Trophoblast cell (in vitro differentiated cells and primary cell): ENCODE results near the gene PADI1.

ENCODE experiments used
- DNase-seq, 2 donors: peaks; one replicate each; pipeline ENCODE4 v3.0.0-alpha.2; 2016
- H2AFZ ChIP-seq: 2 replicates; pipeline ENCODE4 v1.6.1; 2013; ENCODE audit warnings: low read length, moderate library complexity, mild to moderate bottlenecking; ENCODE audit not compliant: insufficient read depth, poor library complexity
- H2AK5ac ChIP-seq: 2 replicates; pipeline ENCODE4 v1.6.1; 2013; ENCODE audit warnings: mild to moderate bottlenecking, low read length
- H2BK120ac ChIP-seq: 2 replicates; pipeline ENCODE4 v1.6.1; 2013; ENCODE audit warnings: low read length, mild to moderate bottlenecking, moderate library complexity; ENCODE audit not compliant: insufficient read depth, poor library complexity
- H2BK12ac ChIP-seq: 2 replicates; pipeline ENCODE4 v1.6.1; 2013; ENCODE audit warnings: mild to moderate bottlenecking, low read length, moderate library complexity
- H2BK5ac ChIP-seq: 2 replicates; pipeline ENCODE4 v1.6.1; 2013; ENCODE audit warnings: low read length, low read depth, moderate library complexity, mild to moderate bottlenecking; ENCODE audit not compliant: poor library complexity
- H3K14ac ChIP-seq: 2 replicates; pipeline ENCODE4 v1.6.1; 2013; ENCODE audit warnings: mild to moderate bottlenecking, low read length
- H3K18ac ChIP-seq: 2 replicates; pipeline ENCODE4 v1.6.1; 2013; ENCODE audit warnings: mild to moderate bottlenecking, low read length
- H3K23ac ChIP-seq: 2 replicates; pipeline ENCODE4 v1.6.1; 2013; ENCODE audit warnings: low read length
- H3K27ac ChIP-seq: 2 replicates; pipeline ENCODE4 v1.5.1; 2013; ENCODE audit warnings: low read depth, mild to moderate bottlenecking, inconsistent platforms, low read length, moderate library complexity
- H3K27me3 ChIP-seq: 2 replicates; pipeline ENCODE4 v1.6.1; 2013; ENCODE audit warnings: inconsistent platforms, mild to moderate bottlenecking, low read length, moderate library complexity; ENCODE audit not compliant: insufficient read depth
- H3K36me3 ChIP-seq, 2 experiments: 1 replicate in 1 of 2; 2 replicates in 1 of 2; pipeline ENCODE4 v1.6.1; 2013; ENCODE audit warnings: low read length in 2 of 2, mild to moderate bottlenecking in 2 of 2, moderate library complexity in 1 of 2; ENCODE audit not compliant: insufficient read depth in 2 of 2, control insufficient read depth in 1 of 2
- H3K4ac ChIP-seq: 2 replicates; pipeline ENCODE4 v1.6.1; 2013; ENCODE audit warnings: low read depth, mild to moderate bottlenecking, low read length, moderate library complexity
- H3K4me1 ChIP-seq, 2 experiments: 1 replicate in 1 of 2; 2 replicates in 1 of 2; pipeline ENCODE4 v1.6.1; 2013; ENCODE audit warnings: low read length in 2 of 2, mild to moderate bottlenecking in 2 of 2, moderate library complexity in 1 of 2; ENCODE audit not compliant: insufficient read depth in 2 of 2, control insufficient read depth in 1 of 2
- H3K4me2 ChIP-seq: 2 replicates; pipeline ENCODE4 v1.6.1; 2013; ENCODE audit warnings: inconsistent platforms, mild to moderate bottlenecking, low read length, moderate library complexity
- H3K4me3 ChIP-seq: 2 replicates; pipeline ENCODE4 v1.5.1; 2013; ENCODE audit warnings: mild to moderate bottlenecking, low read depth, low read length, inconsistent platforms
- H3K79me1 ChIP-seq: one replicate; pipeline ENCODE4 v1.6.1; 2013; ENCODE audit warnings: low read length
- H3K79me2 ChIP-seq: 2 replicates; pipeline ENCODE4 v1.6.1; 2013; ENCODE audit warnings: low read length, mild to moderate bottlenecking; ENCODE audit not compliant: control insufficient read depth, insufficient read depth, poor library complexity
- H3K9ac ChIP-seq: 2 replicates; pipeline ENCODE4 v1.6.1; 2013; ENCODE audit warnings: mild to moderate bottlenecking, low read length
- H3K9me3 ChIP-seq: 2 replicates; pipeline ENCODE4 v1.6.1; 2013; ENCODE audit warnings: low read depth, mild to moderate bottlenecking, control low read depth, inconsistent platforms, low read length; ENCODE audit not compliant: insufficient read depth
- H4K12ac ChIP-seq: 2 replicates; pipeline ENCODE4 v1.6.1; 2013; ENCODE audit warnings: low read depth, mild to moderate bottlenecking, low read length, moderate library complexity
- H4K8ac ChIP-seq: 2 replicates; pipeline ENCODE4 v1.6.1; 2013; ENCODE audit warnings: low read depth, mild to moderate bottlenecking, low read length, moderate library complexity
- H4K91ac ChIP-seq: one replicate; pipeline ENCODE4 v1.6.1; 2013; ENCODE audit warnings: low read depth, mild to moderate bottlenecking, low read length, moderate library complexity
- WGBS: extraction: QIAGEN DNeasy Blood & Tissue Kit; methylation state at CpG from one replicate; pipeline ENCODE4 v1.1.7; 2013; ENCODE audit warnings: missing lambda C conversion rate; ENCODE audit not compliant: insufficient read length, insufficient coverage; ENCODE audit errors: extremely low coverage; 5-methylcytosine and 5-hydroxymethylcytosine counted together

Gene PADI1

DNA sequence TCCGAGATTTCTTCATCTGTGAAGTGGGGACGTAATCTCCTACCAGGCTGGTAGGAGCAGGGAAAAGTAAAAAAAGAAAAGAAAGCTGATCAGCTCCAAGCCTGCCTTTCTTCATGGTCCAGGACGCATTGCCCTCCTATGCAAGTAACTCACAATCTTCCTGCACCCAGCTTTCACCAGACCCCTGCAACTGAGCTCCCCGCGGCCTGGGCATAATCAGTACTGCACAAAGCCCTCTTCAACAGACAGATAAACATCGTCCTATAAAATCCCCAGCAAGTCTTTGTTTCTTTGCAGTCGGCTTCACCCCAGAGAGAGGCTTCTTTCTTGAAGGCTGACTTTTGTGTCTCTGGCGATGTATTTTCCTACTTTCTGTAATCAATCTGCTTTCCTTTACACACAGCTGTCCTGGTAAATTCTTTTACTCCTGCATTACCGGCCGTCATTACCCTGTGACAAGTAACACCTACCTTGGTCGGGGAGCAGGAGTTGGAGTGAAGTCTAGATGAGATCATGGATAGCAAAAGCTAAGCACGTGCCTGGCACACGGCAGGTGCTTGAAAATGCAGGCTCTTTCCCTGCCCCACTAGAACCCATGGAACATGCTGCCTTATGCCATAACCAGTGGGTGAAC lies 8.3 kb downstream of the PADI1 start:
- WGBS: no CpG with 5 or more reads among the region's 13 CpGs
- Histone ChIP-seq H3K9ac (no peak overlapping the region), H2AK5ac (no peak overlapping the region), H4K12ac (no peak overlapping the region), H3K27ac (no peak overlapping the region), H4K91ac (no peak overlapping the region), H2BK120ac (no peak overlapping the region), H4K8ac (no peak overlapping the region), H2AFZ (no peak overlapping the region), H3K4me1 (peaks cover 16 to 17% of the 10 kb centered on the region in 2 experiments), H2BK12ac (no peak overlapping the region), H3K79me1 (peaks cover 5% of the 10 kb centered on the region), H3K14ac (no peak overlapping the region), H3K23ac (no peak overlapping the region), H2BK5ac (no peak overlapping the region), H3K4me3 (no peak overlapping the region), H3K79me2 (no peaks in the 10 kb centered on the region), H3K36me3 (no peaks in the 10 kb centered on the region), H3K4ac (no peak overlapping the region), H3K9me3 (no peaks in the 10 kb centered on the region), H3K18ac (no peak overlapping the region), H3K27me3 (no peaks in the 10 kb centered on the region), H3K4me2 (no peak overlapping the region)
- no peak for DNase-seq

- WGBS: no CpG with 5 or more reads among the region's 9 CpGs
- Histone ChIP-seq H3K79me1 (peaks cover 3% of the 10 kb centered on the region), H2BK12ac (no peak overlapping the region), H4K91ac (no peak overlapping the region), H3K9ac (no peak overlapping the region), H2BK5ac (no peak overlapping the region), H3K79me2 (no peaks in the 10 kb centered on the region), H3K4me1 (peaks cover 12 to 14% of the 10 kb centered on the region in 2 experiments), H3K36me3 (no peaks in the 10 kb centered on the region), H3K4me2 (no peak overlapping the region), H2BK120ac (no peak overlapping the region), H3K23ac (no peak overlapping the region), H4K8ac (no peak overlapping the region), H2AFZ (no peak overlapping the region), H3K9me3 (no peaks in the 10 kb centered on the region), H3K4ac (no peak overlapping the region), H4K12ac (no peak overlapping the region), H3K27ac (no peak overlapping the region), H3K18ac (no peak overlapping the region), H3K14ac (no peak overlapping the region), H3K27me3 (no peaks in the 10 kb centered on the region), H3K4me3 (no peak overlapping the region), H2AK5ac (no peak overlapping the region)
- DNase-seq: no peak
Observed at GRCh38 chr1:17213782-17214148, 8.8 kb downstream of the PADI1 start.

GRCh38 chr1:17214876-17215544 lies 10.1 kb downstream of the PADI1 start:
- Histone ChIP-seq H2BK12ac (no peak overlapping the region), H3K4me2 (no peak overlapping the region), H3K9ac (no peak overlapping the region), H3K27me3 (no peaks in the 10 kb centered on the region), H2AK5ac (no peak overlapping the region), H3K23ac (no peak overlapping the region), H3K36me3 (no peaks in the 10 kb centered on the region), H3K18ac (no peak overlapping the region), H3K4ac (no peak overlapping the region), H3K27ac (no peak overlapping the region), H3K4me3 (no peak overlapping the region), H2BK5ac (no peak overlapping the region), H3K79me2 (no peaks in the 10 kb centered on the region), H4K8ac (no peak overlapping the region), H4K91ac (no peak overlapping the region), H3K4me1 (peaks cover 5 to 8% of the 10 kb centered on the region in 2 experiments), H3K14ac (no peak overlapping the region), H2BK120ac (no peak overlapping the region), H3K79me1 (peaks cover 3% of the 10 kb centered on the region), H4K12ac (no peak overlapping the region), H3K9me3 (no peaks in the 10 kb centered on the region), H2AFZ (no peak overlapping the region)
- DNase-seq: no peak
- WGBS: no CpG with 5 or more reads among the region's 5 CpGs

DNA sequence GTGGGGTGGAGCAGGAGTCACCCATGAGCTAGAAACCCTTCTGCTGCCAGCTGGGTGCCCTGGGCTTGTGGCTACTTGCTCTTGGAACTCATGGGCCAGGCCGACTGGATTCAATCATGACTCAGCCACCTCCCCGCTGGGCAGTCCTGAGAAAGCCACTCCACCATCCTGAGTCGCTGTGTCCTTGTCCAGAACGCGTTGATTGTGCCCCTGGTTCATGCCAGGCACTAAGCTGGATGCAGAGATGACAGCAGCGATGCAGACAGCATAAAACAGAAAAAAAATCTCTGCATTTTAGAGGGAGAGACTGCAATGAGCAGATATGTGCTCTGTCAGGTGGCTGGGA lies 10.6 kb downstream of the PADI1 start:
- no peak overlapping the region for H3K4me3 ChIP-seq
- WGBS: no CpG with 5 or more reads among the region's 6 CpGs
- no peak overlapping the region for H3K4ac ChIP-seq
- H3K9ac ChIP-seq: no peak overlapping the region
- no peaks in the 10 kb centered on the region for H3K79me2 ChIP-seq
- H3K18ac ChIP-seq: no peak overlapping the region
- no peak overlapping the region for H2AFZ ChIP-seq
- no peak overlapping the region for H4K12ac ChIP-seq
- H3K9me3 ChIP-seq: no peaks in the 10 kb centered on the region
- no peak overlapping the region for H3K27ac ChIP-seq
- no peak overlapping the region for H4K91ac ChIP-seq
- no peaks in the 10 kb centered on the region for H3K79me1 ChIP-seq
- DNase-seq: no peak
- H4K8ac ChIP-seq: no peak overlapping the region
- H2BK12ac ChIP-seq: no peak overlapping the region
- no peaks in the 10 kb centered on the region for H3K27me3 ChIP-seq
- peaks cover 5 to 6% of the 10 kb centered on the region in 2 experiments for H3K4me1 ChIP-seq
- H3K23ac ChIP-seq: no peak overlapping the region
- H3K4me2 ChIP-seq: no peak overlapping the region
- H2BK5ac ChIP-seq: no peak overlapping the region
- no peak overlapping the region for H2AK5ac ChIP-seq
- no peaks in the 10 kb centered on the region for H3K36me3 ChIP-seq
- no peak overlapping the region for H3K14ac ChIP-seq
- no peak overlapping the region for H2BK120ac ChIP-seq
